ENCODE data around the gene SELENOW. TPM values are rescaled to one million over a fixed set of nuclear protein-coding genes. Genes with fewer than 3 reads are reported as not detected.
A peak's percentile ranks its signal among the peaks of the same experiment; 100 is the strongest.

The SELENOW gene
- total and polyA plus RNA-seq, 7 donors: 329 to 3,138 (median 1,579) TPM

DNA sequence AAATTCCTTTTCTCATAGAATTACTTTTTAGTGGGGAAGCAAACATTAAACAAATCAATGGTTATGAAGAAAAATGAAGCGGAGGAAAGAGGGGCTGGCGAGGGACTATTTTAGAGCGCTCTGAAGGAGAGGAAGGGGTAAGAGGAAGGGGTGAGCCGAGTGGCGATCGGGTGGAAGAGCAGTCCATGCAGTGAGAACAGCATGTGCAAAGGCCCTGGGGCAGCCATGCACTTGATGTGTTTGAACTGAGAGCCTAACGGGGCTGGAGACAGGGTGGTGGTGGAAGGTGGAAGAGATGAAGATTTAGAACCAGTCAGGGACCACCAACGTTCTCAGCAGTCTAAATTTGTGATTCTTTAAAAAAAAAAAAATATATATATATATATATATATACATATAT, 47.6 kb upstream of the SELENOW start:
- WGBS, 2 donors: 90 to 94% methylated on average over 8 of the region's 8 CpGs
- peaks cover 0 to 46% (median 43%) of the 10 kb centered on the region in 4 donors for H3K4me1 ChIP-seq

DNA sequence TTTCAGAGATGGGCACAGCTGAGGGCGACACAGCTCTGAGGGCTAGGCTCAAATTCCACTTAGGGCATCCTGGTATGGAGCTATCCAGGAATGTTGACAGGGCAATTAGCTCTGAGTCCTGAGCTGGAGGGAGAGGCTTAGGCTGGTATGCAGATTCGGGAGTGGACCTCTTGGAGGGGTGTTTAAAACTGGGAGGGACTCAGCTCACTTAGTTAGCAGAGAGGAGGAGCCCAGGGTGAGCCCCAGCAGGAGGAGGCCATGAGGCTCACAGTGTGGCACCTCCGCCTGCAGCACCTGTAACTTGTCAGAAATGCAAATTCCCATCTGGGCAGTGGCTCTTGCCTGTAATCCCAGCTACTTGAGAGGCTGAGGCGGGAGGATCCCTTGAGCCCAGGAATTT, 43.4 kb upstream of the SELENOW start:
- no peaks in the 10 kb centered on the region for H3K9me3 ChIP-seq
- peaks cover 0 to 93% (median 43%) of the 10 kb centered on the region in 4 donors for H3K36me3 ChIP-seq
- 53 to 74% methylated on average over 4 of the region's 4 CpGs for WGBS, 2 donors
- H3K4me3 ChIP-seq: no peak overlapping the region
- H3K4me1 ChIP-seq: peaks cover 0 to 5% (median 2%) of the 10 kb centered on the region in 4 donors
- no peak for DNase-seq
- H3K27me3 ChIP-seq: no peaks in the 10 kb centered on the region
- TF ChIP-seq POLR2AphosphoS5 (IDR thresholded peaks at IDR 0.05): no peak
- TF ChIP-seq, protein P1, sequence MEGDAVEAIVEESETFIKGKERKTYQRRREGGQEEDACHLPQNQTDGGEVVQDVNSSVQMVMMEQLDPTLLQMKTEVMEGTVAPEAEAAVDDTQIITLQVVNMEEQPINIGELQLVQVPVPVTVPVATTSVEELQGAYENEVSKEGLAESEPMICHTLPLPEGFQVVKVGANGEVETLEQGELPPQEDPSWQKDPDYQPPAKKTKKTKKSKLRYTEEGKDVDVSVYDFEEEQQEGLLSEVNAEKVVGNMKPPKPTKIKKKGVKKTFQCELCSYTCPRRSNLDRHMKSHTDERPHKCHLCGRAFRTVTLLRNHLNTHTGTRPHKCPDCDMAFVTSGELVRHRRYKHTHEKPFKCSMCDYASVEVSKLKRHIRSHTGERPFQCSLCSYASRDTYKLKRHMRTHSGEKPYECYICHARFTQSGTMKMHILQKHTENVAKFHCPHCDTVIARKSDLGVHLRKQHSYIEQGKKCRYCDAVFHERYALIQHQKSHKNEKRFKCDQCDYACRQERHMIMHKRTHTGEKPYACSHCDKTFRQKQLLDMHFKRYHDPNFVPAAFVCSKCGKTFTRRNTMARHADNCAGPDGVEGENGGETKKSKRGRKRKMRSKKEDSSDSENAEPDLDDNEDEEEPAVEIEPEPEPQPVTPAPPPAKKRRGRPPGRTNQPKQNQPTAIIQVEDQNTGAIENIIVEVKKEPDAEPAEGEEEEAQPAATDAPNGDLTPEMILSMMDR (IDR thresholded peaks at IDR 0.05): no peak
- TF ChIP-seq POLR2A (IDR thresholded peaks at IDR 0.05): no peak
- TF ChIP-seq EP300 (IDR thresholded peaks at IDR 0.05): no peak
- peak overlapping the region in 3 of 4 donors; percentile 9 to 34 (median 32) for H3K27ac ChIP-seq
- intact Hi-C loops (cut with DNase I): no loop called here

More for the DNA sequence above, 47.6 kb upstream of the SELENOW start:
- DNase-seq: no peak
- intact Hi-C loops (cut with DNase I): loop anchor here (1.0 kb wide), 1 partner anchor 11 kb away; no protein-coding TSS in a partner anchor
- Histone ChIP-seq H3K4me3 (no peak overlapping the region), H3K27ac (peak overlapping the region; percentile 92 to 99 (median 96)), H3K9me3 (no peaks in the 10 kb centered on the region), H3K36me3 (peaks cover 9 to 78% (median 42%) of the 10 kb centered on the region in 4 donors), H3K27me3 (no peaks in the 10 kb centered on the region)
- TF ChIP-seq EP300 (IDR thresholded peaks at IDR 0.05) (no peak), POLR2A (IDR thresholded peaks at IDR 0.05) (no peak)

DNA sequence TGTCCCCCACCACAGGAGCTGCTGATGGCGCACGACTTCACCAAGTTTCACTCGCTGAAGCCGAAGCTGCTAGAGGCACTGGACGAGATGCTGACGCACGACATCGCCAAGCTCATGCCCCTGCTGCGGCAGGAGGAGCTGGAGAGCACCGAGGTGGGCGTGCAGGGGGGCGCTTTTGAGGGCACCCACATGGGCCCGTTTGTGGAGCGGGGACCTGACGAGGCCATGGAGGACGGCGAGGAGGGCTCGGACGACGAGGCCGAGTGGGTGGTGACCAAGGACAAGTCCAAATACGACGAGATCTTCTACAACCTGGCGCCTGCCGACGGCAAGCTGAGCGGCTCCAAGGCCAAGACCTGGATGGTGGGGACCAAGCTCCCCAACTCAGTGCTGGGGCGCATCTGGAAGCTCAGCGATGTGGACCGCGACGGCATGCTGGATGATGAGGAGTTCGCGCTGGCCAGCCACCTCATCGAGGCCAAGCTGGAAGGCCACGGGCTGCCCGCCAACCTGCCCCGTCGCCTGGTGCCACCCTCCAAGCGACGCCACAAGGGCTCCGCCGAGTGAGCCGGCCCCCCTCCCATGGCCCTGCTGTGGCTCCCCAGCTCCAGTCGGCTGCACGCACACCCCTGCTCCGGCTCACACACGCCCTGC, 37.5 kb upstream of the SELENOW start:
- intact Hi-C loops (cut with DNase I): no loop called here
- peaks cover 0 to 58% (median 32%) of the 10 kb centered on the region in 4 donors for H3K36me3 ChIP-seq
- peak overlapping the region; percentile 93 to 97 (median 96) for H3K27ac ChIP-seq
- no peak overlapping the region for H3K4me3 ChIP-seq
- H3K4me1 ChIP-seq: peaks cover 0 to 27% (median 22%) of the 10 kb centered on the region in 4 donors
- 91 to 92% methylated on average over 48 of the region's 48 CpGs for WGBS, 2 donors
- no peaks in the 10 kb centered on the region for H3K9me3 ChIP-seq
- TF ChIP-seq, protein P1 (IDR thresholded peaks at IDR 0.05): no peak
- no peak for TF ChIP-seq POLR2A (IDR thresholded peaks at IDR 0.05)
- no peaks in the 10 kb centered on the region for H3K27me3 ChIP-seq
- no peak for DNase-seq

DNA sequence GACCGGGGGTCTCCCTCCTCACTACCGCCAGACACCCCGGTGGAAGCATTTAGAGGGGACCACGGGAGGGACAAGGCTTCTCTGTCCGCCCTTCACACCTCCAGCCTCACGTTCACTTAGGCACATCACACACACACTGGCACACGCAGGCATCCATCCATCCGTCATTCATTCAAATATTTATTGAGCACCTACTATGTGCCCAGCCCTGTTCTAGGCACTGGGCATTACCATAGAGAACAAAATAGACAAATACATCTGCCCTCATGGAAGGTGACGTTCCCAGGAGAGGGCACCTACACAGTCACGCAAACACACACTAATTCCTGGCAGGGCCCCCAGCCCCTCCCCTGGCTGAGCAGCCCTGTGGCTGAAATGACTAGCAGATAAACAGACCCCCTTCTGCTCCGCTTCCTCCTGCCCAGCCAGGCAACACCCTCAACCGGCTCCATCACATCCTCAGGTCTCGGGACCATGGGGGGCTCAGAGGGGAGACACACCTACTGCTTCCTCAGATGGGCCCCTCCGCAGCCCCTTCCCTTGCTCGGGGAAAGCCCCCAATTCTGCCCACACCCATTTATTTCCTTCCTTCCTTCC, 36.9 kb upstream of the SELENOW start:
- no peak for DNase-seq
- 69 to 78% methylated on average over 15 of the region's 15 CpGs for WGBS, 2 donors
- intact Hi-C loops (cut with DNase I): loop anchor here (1.0 kb wide), 1 partner anchor 10 kb away; no protein-coding TSS in a partner anchor
- Histone ChIP-seq H3K27ac (peak overlapping the region; percentile 93 to 97 (median 96)), H3K36me3 (peaks cover 0 to 51% (median 27%) of the 10 kb centered on the region in 4 donors), H3K4me3 (no peak overlapping the region), H3K9me3 (no peaks in the 10 kb centered on the region), H3K4me1 (peaks cover 0 to 34% (median 29%) of the 10 kb centered on the region in 4 donors), H3K27me3 (no peaks in the 10 kb centered on the region)
- TF ChIP-seq EP300 (IDR thresholded peaks at IDR 0.05) (no peak), POLR2A (IDR thresholded peaks at IDR 0.05) (no peak), POLR2AphosphoS5 (IDR thresholded peaks at IDR 0.05) (peak in 2 of 4 donors; percentile 3 to 10)
- TF ChIP-seq, protein P1 (IDR thresholded peaks at IDR 0.05): no peak

DNA sequence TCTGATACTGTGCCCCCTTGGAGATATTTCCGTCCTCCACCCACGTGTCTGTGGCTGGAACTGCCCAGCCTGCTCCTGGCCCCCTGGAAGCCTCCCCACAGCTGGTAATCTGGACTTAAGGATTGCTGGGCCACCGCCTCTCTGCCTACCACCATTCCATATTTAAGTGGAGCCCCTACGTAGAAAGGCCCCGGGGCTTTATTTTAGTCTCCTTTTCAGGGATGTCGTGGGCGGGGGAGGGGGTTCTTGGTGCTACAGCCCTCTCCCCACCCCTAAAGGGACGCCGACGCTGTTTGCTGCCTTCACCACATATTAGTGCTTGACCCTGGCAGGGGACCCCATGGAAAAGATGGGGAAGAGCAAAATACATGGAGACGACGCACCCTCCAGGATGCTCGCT, 35.9 kb upstream of the SELENOW start:
- peak overlapping the region; percentile 93 to 97 (median 96) for H3K27ac ChIP-seq
- WGBS, 2 donors: 44 to 59% methylated on average over 13 of the region's 13 CpGs
- intact Hi-C loops (cut with DNase I): loop anchor here (1.0 kb wide), 3 partner anchors 11 to 29 kb away; partner anchors contain the start of gene EHD2
- H3K4me3 ChIP-seq: peak overlapping the region in 3 of 4 donors; percentile 37 to 44 (median 41)
- DNase-seq: no peak
- peaks cover 0 to 51% (median 25%) of the 10 kb centered on the region in 4 donors for H3K36me3 ChIP-seq
- peaks cover 0 to 40% (median 33%) of the 10 kb centered on the region in 4 donors for H3K4me1 ChIP-seq
- TF ChIP-seq, protein P1 (IDR thresholded peaks at IDR 0.05): no peak
- no peak for TF ChIP-seq POLR2AphosphoS5 (IDR thresholded peaks at IDR 0.05)
- TF ChIP-seq POLR2A (IDR thresholded peaks at IDR 0.05): no peak
- H3K9me3 ChIP-seq: no peaks in the 10 kb centered on the region
- H3K27me3 ChIP-seq: no peaks in the 10 kb centered on the region
